HTERT RPE-1 (cell line): Measurements from ENCODE around the gene PRUNE2.

Source experiments
- in situ Hi-C: fragments of 300-500 bp; cut with MboI; formaldehyde crosslinking; loops from 4 replicates; pipeline ENCODE4 v1.14.3; 2020; ENCODE audit warnings: low sequenced_read_pairs

The PRUNE2 gene

DNA sequence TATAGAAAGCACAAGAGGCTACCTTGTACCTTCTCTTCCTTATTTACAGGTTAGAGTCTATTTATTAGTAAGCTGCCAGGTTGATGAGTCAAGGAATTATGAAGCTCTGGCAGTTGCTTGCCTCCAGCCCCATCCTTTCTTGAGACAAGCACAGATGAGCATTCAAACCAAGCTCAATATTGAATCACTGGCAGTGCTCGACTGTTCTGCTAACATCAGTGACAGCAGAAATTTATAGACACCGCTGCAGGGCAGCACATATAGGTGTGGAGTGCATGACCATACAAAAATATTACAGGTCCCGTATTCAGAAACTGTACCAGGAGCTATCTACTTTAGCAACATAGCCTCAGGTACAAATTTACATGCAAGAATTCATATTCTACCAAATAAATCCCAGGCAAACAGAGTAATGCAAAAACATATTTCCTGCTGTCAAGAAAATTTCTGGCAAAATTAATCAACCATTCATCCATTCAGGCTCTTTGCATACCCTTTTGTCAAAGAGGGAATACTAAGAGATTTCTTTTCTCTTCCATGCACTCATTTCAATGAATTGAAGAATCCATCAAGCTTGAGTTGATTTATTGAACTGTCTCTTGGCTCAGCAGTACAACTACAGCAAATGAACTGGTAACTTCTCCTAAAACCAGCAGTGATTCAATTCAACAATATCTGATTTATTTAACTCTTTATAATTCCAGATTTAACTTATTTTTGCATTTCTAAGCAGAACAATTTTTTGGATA lies 168.6 kb downstream of the PRUNE2 start:
- in situ Hi-C loops, result no loop called here

DNA sequence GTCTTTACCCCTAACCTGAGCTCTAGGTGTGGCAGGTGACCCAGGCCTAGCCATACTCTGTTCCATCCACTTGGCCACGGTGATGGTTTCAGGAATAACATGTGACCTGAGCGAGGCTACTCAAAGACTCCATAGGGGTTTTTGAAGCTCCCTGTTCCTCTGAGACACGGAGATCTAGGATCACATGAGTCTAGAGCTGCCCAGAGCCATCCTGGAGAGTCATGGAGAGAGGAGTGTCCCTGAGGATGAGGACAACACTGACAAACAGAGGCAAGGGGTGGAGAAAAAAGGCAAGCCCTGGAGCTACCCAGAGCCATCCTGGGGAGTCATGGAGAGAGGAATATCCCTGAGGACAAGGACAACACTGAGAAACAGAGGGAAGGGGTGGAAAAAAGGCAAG lies 171.2 kb downstream of the PRUNE2 start:
- in situ Hi-C loops, result no loop called here

GRCh38 chr9:76733096-76733495 lies 172.8 kb downstream of the PRUNE2 start:
- in situ Hi-C loops, result no loop called here

- in situ Hi-C loops, result no loop called here
These were observed 173.5 kb downstream of the PRUNE2 start for GRCh38 chr9:76732341-76732958.

- in situ Hi-C loops, result no loop called here
These were observed 175.1 kb downstream of the PRUNE2 start for GRCh38 chr9:76730801-76731200.

GRCh38 chr9:76729980-76730737 lies 175.8 kb downstream of the PRUNE2 start:
- in situ Hi-C loops, result no loop called here

- in situ Hi-C loops, result no loop called here
These were observed 176.8 kb downstream of the PRUNE2 start for GRCh38 chr9:76729116-76729515.

GRCh38 chr9:76725885-76726284 lies 180.0 kb downstream of the PRUNE2 start:
- in situ Hi-C loops, result no loop called here

- in situ Hi-C loops, result no loop called here
These were observed 180.8 kb downstream of the PRUNE2 start for GRCh38 chr9:76725011-76725546.

GRCh38 chr9:76720245-76720644 lies 185.7 kb downstream of the PRUNE2 start:
- in situ Hi-C loops, result loop anchor here (25.0 kb wide), 1 partner anchor 283 kb away; no protein-coding TSS in a partner anchor

DNA sequence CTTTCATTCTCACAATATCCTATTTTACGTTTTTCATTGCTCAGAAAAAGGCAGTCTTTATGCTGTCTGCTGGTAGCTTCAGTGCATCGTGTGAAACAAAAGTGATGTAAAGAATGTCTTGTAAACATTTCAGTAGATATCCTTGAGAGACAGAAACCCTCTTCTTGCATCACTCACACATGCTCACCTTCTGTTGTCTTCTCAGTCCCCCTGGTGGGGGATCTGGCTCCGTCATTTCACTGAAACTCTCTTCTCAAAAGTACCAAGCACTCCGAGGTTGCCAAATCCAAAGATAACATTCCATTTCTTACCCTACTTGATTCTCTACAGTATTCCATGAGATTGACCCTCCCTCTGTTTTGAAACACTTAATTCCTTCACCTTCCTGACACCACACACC lies 187.7 kb downstream of the PRUNE2 start:
- in situ Hi-C loops, result loop anchor here (25.0 kb wide), 1 partner anchor 281 kb away; no protein-coding TSS in a partner anchor

DNA sequence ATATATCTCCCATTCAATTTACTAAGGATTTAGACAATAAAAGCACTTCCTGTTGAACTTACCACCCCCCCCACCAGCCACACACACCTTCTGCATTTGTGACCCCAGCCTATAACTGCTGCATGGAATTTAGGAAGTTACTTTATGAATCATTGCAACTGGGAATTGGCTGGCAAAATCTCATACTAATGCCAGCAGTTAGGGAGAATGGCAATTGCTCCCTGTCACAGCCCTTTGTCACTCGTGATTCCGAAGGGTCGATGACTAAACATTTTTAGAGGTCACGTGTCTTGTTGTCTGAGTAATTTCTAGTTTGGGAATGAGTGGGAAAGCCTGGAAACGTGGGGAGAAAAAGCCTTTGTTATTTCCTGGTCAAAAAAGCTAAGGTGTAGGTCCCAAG lies 188.3 kb downstream of the PRUNE2 start:
- in situ Hi-C loops, result loop anchor here (25.0 kb wide), 1 partner anchor 280 kb away; no protein-coding TSS in a partner anchor

DNA sequence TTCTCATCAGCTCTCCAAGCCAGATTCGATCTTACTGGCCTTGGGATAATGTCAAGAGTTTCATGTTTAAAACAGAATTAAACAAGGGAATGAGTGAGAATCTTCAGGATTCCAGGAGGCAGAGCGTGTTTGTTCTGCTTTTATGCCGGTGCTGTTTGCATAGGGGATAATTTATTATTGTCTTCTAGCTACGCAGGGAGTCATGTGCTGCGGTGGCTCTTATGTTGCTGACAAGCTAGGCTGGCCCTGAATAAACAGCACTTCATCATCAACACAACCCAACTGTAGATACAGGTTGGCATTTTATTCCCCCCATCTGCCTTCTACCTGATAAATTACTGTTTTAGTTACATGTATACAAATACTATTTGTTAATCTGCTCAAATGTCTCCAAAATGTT lies 188.7 kb downstream of the PRUNE2 start:
- in situ Hi-C loops, result loop anchor here (25.0 kb wide), 1 partner anchor 280 kb away; no protein-coding TSS in a partner anchor

DNA sequence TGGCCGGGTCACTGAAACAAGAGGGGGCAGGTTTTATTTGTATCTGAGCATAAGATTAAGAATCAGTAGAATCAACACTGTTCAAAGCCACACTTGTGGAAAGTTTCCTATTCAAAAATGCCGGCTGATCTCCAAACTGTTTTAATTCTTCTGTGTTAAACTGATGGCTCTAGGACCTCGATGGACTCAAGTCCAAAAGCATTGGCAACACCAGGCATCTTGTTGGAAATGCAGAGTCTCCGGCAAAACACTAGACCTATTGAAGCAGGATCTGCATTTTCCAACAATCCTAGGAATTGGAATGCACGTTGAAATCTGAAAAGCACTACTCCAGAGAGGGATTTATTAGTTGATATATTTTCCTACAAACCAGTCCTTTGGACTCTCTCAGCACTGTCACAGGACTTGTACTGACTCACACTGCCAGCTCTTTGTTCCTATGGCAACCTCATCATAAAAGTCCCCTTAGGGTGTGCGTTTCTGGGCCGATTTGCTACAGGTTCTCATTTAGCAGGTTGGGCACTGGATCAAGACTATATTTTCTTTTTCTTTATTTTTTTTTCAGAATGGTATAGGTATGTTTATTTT lies 189.7 kb downstream of the PRUNE2 start:
- in situ Hi-C loops, result loop anchor here (25.0 kb wide), 1 partner anchor 279 kb away; no protein-coding TSS in a partner anchor

DNA sequence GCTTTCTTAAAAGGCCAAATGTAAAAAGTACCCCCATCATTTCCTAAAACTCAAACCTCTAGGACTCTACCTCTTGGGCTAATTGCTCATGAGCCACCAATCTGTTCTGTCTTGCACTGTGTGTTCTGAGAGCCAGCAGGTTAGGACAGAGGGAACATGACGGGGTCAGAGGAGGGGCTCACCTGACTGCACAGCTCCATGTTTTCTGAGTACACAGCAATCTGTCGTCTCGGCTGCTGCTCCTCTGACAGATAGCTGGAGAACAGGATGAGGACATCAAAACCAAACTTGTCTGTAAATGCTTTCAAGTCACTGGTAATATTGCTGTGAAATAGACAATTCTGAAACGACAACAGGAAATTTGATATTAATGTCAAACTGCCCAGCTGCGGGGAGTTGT lies 192.5 kb downstream of the PRUNE2 start:
- in situ Hi-C loops, result loop anchor here (25.0 kb wide), 1 partner anchor 276 kb away; no protein-coding TSS in a partner anchor

GRCh38 chr9:76709020-76709419 lies 196.9 kb downstream of the PRUNE2 start:
- in situ Hi-C loops, result loop anchor here (25.0 kb wide), 1 partner anchor 272 kb away; no protein-coding TSS in a partner anchor

- in situ Hi-C loops, result loop anchor here (25.0 kb wide), 1 partner anchor 270 kb away; no protein-coding TSS in a partner anchor
These were observed 198.4 kb downstream of the PRUNE2 start for GRCh38 chr9:76707510-76707909.

DNA sequence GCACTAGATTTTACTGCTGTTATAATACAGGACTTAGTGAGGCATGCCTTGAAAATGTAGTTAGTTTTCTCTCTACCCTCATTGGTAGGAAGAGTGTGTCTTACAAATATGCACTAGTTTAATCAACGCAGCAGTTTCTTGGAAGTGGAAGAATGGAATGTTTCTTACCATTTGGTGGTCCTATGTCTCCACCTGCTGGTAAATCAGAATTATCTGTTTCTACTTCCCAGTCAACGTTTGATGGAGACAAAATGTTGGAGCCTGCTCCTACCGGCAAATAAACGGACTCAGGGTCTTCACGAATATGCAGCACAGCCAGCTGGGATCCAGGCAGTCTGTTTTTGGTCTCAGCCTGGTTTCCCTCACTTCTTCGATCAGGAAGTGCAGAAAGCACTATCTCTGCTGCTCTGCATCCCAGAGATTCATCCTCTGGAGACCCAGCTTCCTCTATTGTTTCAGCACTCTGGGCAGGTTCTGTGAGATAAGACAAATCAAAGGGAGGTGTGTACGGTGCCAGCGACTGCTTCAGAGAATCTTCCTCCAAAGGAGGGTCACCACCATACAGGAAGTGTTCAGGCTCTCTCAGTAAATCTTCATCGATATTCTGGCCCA lies 201.2 kb downstream of the PRUNE2 start:
- in situ Hi-C loops, result loop anchor here (25.0 kb wide), 1 partner anchor 267 kb away; no protein-coding TSS in a partner anchor

DNA sequence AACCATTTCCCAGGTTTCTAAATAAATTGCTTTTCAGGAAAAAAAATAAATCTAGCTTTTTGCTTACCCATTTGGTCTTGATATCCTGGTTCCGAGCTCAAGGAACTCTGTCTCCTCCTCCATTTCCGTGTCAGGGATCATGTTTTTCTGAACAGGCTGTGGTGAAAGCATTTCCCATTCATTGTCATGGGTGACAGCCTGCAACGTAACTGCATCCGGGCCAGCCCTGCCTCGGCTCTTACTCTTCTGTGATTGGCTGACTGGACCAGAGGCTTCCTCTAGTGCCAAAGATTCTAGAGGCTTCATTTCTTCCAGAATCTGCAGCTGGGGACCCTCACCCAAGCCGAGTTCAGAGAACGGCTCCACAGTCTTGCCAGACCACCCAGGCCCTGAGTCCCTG lies 202.6 kb downstream of the PRUNE2 start:
- in situ Hi-C loops, result loop anchor here (25.0 kb wide), 1 partner anchor 266 kb away; no protein-coding TSS in a partner anchor

DNA sequence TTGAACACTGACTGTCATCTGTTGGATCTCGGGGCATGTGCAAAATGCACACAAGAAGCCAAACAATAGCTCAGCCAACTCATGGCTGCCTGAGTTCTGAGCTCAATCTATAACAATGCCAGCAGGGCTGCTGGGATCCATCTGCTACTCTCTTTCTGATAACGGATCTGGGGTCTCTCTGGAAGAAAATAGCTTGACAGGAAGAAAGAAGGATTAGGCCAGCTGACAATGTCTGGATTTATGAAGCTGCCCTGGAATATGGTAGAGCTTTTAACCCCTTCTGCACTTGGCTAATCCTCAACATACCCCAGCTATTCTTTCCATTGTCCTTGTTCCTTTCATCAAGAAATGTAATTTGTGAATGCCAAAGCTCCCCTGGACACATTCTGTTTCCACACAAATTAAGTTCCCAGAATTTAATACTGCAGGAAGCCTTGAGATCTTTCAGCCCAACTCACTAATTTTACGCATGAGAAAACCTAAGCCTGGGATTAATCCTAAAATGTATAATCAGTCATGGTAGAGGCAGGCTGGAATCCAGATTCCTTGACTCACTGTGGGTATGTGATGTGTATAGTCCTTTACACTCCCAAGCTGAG lies 204.4 kb downstream of the PRUNE2 start:
- in situ Hi-C loops, result loop anchor here (25.0 kb wide), 1 partner anchor 264 kb away; no protein-coding TSS in a partner anchor
